Hair follicular keratinocyte (primary cell): ENCODE data around the gene DAO. TPM values are rescaled to one million over a fixed set of nuclear protein-coding genes. Genes with fewer than 3 reads are reported as not detected.

ENCODE experiments used
- total RNA-seq: library from RNA; depleted of rRNA; stranded (reverse); fragments of >200 nt; gene quantifications from 2 replicates; pipeline ENCODE4 v1.2.3, GENCODE V29; 2015

The DAO gene
- total RNA-seq = not detected in 2 replicates

GRCh38 chr12:108879615-108880254 is at the start of gene DAO:
Gene DAO, plus strand, starts transcription at chr12:108880092. Its CDS starts 4,915 bp downstream, at chr12:108885007.

Other genes with a start within 250 kb of the DAO start
- gene SELPLG, start 246.2 kb upstream of the DAO start, total RNA-seq = 0.08 and 0.46 TPM in 2 replicates
- 77.1 and 99.5 TPM in 2 replicates for gene CORO1C, start 148.6 kb upstream of the DAO start, total RNA-seq
- gene SSH1, start 22.5 kb upstream of the DAO start, total RNA-seq = 19.0 and 24.3 TPM in 2 replicates
- not detected in 2 replicates for gene SVOP, start 141.0 kb downstream of the DAO start, total RNA-seq
- 4.5 and 5.3 TPM in 2 replicates for gene USP30, start 172.5 kb downstream of the DAO start, total RNA-seq
- gene ALKBH2, start 213.4 kb downstream of the DAO start, total RNA-seq = 22.8 and 33.6 TPM in 2 replicates
- 37.8 and 111 TPM in 2 replicates for gene UNG, start 217.5 kb downstream of the DAO start, total RNA-seq
- gene ACACB, start 236.5 kb downstream of the DAO start, total RNA-seq = 0.55 and 1.0 TPM in 2 replicates